GM18499 (cell line): Measurements from ENCODE around the gene NAPA.

Experiments used
- ATAC-seq: cut with Tn5 transposase; IDR thresholded peaks from one replicate; pipeline ENCODE4 v1.9.1; 2021; ENCODE audit warnings: moderate number of reproducible peaks; ENCODE audit not compliant: insufficient read depth, unreplicated experiment

Gene NAPA

DNA sequence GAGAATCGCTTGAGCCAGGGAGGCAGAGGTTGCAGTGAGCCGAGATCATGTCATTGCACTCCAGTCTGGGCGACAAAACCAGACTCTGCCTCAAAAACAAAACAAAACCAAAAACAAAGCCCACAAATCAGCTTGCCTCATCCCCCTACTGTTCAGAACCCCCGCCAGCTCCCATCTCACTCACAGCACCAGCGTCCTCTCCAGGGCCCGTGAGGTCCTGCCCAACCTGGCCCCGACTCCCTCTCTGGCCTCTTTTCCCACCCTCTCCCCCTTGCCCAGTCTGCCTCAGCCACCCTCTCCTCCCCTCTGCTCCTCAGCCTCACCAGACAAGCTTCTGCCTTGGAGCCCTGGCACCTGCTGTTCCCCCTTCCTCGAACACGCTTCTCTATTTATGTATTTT, 46.9 kb downstream of the NAPA start:
- ATAC-seq: no peak

DNA sequence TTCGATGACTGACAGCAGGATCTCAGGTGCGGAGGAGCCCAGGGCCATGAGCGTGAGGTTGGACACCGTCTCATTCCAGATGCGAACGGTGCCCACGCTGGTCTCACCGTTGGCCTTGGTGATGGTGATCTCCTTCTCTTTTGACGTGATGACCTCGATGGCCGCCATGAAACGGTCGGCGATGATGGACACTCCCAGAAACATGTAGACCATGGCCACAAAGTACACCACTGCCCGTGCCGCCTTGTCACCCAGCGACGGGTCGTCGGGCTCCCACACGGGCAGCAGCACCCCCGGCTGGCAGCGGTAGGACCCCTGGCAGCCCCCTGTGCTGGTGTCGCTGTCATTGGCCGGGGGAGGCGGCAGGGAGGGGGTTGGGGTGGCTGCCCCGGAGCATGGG, 48.9 kb downstream of the NAPA start:
- ATAC-seq: no peak

DNA sequence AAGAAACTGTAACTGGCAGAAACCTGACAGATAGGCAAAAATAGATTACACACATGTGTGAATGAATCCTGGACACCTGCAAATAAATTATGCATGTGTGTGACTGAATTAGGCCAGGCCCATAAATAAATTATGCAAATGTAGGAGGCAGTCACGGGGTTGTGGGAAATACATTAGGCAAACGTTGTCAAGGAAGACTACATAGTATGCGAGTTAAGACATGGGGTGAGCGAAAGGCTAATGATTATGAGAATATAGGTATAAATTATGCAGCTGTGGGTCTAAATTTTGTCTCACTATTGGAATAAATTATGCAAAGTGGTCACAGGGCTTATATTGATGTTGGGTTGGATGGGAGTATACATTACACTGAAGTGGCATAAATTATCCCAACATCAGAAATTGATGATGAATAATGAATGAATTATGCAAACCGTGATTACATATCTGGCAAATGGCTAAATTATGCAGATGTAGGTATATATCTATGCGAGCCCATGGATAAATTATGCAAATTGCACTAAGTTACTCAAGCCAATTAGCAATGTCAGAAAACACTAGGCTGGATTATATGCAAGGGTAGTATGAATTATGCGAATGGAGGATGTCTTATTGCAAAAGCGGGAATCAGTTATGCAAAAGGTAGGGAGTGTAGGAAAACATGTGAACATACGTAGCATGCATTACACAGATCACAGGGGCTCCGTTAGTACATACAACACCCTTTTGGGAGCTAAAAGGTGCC, 50.0 kb downstream of the NAPA start:
- no peak for ATAC-seq

DNA sequence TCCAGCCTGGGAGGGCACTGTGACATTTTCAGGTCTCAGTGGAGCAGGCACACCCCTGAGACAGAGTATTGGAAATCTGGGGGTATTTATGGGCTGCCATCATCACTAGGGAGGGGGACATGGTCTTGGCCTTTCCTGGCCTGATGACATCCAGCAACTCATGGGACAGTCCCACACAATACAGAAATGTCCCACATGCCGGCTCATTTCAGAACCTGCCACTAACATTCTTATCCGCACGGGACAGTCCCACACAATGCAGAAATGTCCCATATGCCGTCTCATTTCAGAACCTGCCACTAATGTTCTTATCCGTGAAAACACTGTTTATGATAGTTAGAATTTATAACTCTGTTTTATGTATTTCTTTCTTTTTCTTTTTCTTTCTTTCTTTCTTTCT, 53.0 kb downstream of the NAPA start:
- no peak for ATAC-seq

DNA sequence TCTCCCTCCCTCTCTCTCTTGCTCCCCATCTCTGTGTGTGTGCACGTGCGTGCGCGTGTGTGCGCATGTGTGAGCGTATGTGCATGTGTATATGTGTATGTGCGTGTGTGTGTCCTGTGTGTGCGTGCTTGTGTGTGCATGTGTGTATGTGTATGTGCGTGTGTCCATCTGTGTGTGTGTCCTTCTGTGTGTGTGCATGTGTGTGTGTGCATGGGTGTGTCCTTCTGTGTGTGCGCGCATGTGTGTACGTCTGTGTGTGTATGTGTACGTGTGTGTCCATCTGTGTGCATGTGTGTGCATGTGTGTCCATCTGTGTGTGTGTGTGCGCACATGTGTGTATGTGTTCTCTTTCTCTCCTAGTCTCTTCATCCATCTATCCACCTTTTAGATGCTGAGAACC, 55.4 kb downstream of the NAPA start:
- no peak for ATAC-seq

DNA sequence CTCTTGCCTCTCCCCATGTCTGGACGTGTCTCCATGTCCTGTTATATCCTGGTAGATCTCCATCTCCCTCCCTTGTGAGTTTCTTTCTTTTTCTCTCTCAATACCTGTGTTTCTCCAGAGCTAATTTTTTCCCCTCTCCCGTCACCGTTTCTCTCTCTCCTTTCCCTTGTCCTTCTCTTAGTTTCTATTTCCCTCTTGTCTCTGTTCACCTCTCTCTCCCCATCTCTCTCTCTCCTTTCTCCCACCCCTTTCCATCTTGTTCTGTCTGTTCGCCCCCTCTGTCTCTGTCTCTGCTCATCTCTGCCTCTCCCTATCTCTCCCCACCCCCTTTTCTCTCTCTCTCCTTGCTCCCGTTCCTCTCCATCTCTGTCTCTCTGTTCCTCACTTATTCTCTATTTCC, 56.2 kb downstream of the NAPA start:
- no peak for ATAC-seq

DNA sequence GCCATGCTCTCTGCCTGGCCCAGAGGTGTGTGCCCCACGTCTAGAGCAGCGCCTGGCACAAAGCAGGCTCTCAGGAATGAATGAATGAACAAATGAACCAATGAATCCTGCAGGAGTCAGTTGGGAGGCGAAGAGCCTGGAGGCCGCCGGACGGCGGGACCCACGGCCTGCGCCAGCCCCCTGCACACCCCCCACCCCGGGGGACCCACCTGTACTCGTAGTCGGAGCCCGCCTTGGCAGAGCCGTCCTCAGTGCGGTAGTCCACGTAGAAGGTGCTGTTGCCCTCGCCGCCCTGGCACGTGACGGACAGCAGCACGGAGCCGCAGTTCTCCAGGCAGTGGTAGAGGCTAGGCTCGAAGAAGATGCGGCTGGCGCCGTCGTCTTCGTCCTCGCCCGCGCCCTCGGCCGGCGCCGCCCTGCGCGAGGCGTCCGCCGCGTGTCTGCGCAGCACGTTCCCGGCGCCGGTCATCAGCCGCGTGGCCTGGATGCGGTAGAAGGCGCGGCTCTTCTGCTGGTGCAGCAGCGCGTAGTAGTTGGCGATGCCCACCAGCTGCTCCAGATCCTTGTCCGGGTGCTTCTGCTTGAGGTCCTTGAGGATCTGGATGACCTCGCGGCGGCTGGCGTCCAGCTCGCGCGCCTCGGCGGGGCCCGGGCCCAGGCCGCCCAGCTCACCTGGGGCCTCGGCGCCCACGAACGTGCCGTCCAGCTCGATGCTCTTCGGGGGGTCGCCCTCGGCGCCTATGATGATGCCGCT, 58.0 kb downstream of the NAPA start:
- no peak for ATAC-seq

DNA sequence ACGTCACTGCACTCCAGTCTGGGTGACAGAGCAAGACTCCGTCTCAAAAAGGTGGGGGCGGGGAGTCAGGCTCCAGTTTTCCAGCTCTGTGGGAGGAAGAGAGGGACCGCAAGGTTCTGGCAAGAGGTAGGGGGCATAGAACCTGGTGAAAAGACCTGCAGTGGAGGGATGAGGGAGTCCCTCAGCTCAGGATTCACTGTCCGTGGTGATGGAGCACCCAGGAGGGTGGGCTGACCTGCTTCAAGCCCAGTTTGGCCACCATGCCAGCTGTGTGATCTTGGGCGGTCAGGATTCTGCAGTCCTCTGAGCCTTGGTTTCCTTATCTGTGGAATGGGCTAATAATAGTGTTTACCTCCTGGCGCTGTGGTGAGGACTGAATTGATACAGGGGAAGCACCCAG, 64.4 kb downstream of the NAPA start:
- no peak for ATAC-seq

DNA sequence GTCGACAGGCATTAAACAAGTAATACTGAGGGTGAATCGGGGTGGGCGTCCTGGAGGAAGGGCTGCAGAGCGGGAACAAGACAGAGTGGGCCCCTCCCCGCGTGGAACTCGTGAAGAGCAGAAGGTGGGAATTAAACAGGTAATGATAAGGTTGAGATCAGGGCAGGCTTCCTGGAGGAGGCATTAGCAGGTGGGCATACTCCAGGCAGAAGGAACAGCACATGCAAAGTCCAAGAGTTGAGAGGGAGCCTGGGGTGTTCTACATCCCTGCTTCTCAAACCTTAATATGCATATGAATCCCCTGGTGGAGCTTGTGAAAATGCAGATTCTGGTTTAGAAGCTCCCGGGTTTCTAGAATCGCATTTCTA, 66.5 kb downstream of the NAPA start:
- ATAC-seq: no peak

DNA sequence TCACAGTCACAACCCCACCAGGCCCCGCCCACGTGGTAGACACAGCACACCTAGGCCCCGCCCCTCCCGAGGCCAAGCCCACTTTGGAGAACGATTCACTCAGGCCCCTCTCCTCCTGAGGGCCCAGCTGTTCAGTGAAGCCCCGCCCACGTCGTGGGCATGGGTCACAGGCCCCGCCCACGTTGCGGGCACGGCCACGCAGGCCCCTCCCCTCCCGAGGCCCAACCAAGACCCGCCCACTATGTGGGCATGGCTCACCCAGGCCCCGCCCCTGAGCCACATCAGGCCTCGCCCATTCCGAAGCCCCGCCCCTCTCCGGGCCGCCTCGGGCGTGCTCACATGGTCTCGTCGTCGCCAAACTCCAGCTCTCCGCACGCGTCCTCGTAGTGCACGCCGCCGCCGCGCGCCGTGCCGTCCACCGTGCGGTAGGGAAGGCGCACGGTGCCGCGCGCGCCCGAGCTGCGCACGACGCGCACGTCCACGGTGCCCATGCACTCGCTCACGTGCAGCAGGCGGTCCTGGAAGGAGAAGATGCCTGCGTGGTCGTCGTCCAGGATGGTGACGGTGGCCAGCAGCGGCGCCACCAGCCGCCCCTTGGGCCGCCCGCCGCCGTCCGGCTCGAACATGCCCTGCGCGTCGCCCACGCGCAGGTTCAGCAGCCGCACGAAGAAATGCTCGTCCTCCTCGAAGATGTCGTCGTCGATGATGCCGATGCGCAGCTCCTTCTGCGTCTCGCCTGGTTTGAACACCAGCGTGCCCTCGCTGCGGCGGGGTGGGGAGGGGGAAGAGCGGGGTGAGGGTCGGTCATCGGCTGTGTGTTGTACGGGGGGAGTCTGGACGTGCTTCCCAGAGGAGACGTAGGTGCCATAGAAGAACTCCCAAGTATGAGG, 67.1 kb downstream of the NAPA start:
- no peak for ATAC-seq

DNA sequence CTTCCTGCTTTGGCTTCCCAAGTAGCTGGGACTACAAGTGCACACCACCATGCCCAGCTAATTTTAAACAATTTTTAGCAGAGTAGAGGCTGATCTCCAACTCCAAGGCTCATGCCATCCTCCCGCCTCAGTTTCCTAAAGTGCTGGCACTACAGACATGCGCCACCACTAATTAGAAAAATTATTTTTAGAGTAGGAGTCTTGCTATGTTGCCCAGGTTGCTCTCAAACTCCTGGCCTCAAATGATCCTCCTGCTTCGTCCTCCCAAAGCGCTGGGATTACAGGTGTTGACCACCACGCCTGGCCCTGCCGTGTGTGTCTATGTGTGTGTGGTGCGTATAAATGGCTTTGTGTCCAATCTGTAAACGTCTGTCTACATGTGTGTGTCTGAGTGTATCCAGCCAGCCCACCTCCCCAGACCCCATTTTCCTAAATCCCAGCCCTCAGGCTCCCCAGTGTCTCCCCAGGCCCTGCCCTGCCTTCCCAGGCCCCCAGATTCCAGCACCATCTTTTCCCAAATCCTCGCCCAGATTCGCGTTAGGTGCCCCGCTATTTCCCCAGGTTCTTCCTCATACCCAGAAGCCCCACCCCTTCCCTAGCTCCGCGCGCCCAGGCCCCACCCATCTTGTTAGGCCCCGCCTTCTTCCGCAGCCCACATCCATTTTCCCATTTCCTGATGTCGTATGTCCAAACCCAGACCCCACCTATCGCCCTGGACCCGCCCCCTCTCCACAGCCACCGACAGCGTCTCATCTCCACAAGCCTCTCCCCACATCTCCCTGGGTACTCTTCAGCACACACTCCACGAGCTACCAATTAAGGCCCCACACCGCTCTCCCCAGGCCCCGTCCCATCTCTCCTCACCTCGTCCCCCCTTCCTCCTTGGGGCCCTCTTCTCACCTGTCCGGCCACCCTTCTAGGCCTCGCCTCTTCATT, 68.1 kb downstream of the NAPA start:
- ATAC-seq: no peak

DNA sequence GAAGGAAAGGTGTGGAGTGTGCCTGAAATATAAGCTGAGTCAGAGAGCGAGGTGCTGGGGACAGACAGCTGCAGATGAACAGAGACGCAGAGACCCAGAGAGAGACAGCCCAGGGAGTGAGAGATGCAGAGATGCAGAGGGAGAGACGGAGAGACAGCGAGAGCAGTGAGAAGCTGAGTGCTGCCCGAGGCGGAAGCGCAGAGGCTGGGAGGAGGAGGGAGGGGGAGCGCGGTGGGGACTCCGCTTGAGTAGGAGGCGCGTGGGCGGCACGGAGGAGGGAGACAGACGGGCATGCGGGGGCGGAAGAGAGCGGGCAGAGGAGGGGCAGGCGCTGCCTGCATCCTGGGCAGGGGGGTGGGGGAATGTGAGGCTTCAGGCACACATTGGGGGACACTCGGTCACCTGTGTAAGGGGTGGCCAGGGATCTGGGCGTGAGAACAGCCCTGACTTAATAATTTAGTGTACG, 68.9 kb downstream of the NAPA start:
- ATAC-seq: no peak

DNA sequence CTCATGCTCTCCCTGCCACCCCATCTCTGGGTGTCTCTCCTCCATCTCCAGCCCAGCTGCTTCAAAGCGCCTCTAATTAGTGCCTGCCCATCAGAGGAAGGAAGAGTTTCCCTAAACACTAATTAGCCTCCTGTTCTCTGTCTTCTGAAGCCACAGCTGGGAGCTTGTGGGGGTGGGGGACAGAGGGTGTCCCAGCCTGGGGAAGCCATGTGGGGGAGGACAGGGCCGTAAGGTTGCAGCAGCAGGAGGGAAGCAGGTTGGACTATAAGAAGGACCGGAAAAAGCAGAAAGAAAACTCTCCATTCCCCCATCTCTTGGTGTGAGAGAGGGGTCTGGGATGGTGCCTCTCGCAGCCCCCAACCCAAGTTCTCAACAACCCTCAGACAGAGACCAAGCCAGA, 69.3 kb downstream of the NAPA start:
- no peak for ATAC-seq

DNA sequence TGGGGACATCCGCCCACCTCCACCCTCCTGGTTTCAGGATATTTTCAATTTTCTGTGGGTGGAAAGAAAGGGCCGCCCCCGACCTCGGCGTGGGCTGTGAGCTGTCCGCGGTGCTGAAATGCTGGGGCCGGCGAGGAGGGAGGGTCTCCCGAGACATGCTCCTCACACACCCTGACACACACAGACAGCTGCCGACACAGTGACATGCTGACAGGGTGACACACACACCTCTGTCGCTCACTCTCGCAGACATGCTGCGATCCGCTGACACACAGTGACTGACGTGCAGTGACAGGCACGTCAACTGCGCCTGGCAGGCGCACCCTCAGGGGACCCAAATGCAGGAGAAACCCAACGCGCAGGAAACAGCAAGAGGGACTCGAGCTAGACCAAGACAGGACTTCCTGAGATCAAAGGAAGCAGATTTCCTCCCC, 70.5 kb downstream of the NAPA start:
- no peak for ATAC-seq

DNA sequence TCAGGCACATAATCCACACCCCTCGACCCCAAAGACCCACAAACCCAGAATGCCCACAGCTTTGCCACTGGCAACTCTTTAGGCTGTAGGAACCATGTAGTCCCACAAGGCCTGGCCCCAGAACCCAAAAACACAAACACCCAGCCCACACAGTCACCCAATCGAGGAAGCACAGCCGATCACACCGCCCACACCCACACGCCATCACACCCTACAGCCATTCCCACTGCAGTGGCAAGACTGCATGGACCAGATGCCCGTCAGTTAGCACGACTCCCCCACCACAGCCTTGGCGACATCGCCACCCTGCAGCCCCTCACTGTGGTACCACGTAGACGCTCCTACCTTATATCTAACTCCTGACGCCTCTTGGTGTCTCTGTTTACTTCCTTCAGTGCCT, 71.5 kb downstream of the NAPA start:
- no peak for ATAC-seq

DNA sequence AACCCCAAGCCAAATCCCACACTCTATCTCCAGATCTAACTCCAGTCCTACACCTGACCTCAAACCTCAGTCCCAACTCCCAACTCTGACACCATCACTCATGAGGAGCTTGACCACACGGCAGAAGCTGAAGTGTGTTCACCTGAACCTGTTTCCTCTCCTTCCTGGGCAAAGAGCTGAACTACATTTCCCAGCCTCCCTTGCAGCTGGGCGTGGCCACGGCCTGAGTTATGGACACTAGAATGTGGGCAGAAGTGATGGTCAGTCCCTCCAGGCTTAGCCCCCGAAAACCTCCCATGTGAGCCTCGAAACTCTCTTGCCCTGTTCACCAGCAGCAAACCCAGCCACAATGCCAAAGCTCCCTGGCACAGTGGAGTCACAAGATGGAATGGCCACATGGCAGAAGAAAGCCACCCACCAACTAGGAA, 76.1 kb downstream of the NAPA start:
- ATAC-seq: no peak
